Neural progenitor cell (in vitro differentiated cells): Measurements from ENCODE around the gene SHROOM4. TPM values are rescaled to one million over a fixed set of nuclear protein-coding genes. Genes with fewer than 3 reads are reported as not detected.

ENCODE experiments used
- DNase-seq: peaks from one replicate; pipeline ENCODE4 v3.0.0-alpha.2; 2016; ENCODE audit warnings: low spot score
- H2AFZ ChIP-seq: fragments of 200-600 bp; sonication (generic); replicated peaks from 2 replicates; pipeline ENCODE4 v1.6.1; 2016; ENCODE audit warnings: antibody characterized with exemption
- H3F3A ChIP-seq: fragments of 200-600 bp; sonication (generic); 2 replicates; pipeline ENCODE4 v1.6.1; 2016; ENCODE audit warnings: antibody characterized with exemption, low read depth
- H3K27ac ChIP-seq: fragments of 200-600 bp; sonication (generic); 2 replicates; pipeline ENCODE4 v1.5.1; 2016; ENCODE audit warnings: mild to moderate bottlenecking
- H3K27me3 ChIP-seq: fragments of 200-600 bp; sonication (generic); 2 replicates; pipeline ENCODE4 v1.6.1; 2016; ENCODE audit warnings: mild to moderate bottlenecking, moderate library complexity
- H3K36me3 ChIP-seq: fragments of 200-600 bp; sonication (generic); 2 replicates; pipeline ENCODE4 v1.5.1; 2016
- H3K4me1 ChIP-seq: fragments of 200-600 bp; sonication (generic); 2 replicates; pipeline ENCODE4 v1.6.1; 2016; ENCODE audit warnings: mixed run types
- H3K4me2 ChIP-seq: fragments of 200-600 bp; sonication (generic); 2 replicates; pipeline ENCODE4 v1.6.1; 2016
- H3K4me3 ChIP-seq: fragments of 200-600 bp; sonication (generic); 2 replicates; pipeline ENCODE4 v1.5.1; 2016
- H3K79me2 ChIP-seq: fragments of 200-600 bp; sonication (generic); 2 replicates; pipeline ENCODE4 v1.6.1; 2016; ENCODE audit warnings: low read depth
- H3K9ac ChIP-seq: fragments of 200-600 bp; sonication (generic); 2 replicates; pipeline ENCODE4 v1.6.1; 2016
- H3K9me3 ChIP-seq: fragments of 200-600 bp; sonication (generic); 2 replicates; pipeline ENCODE4 v1.5.1; 2016; ENCODE audit warnings: low read depth
- H4K20me1 ChIP-seq: fragments of 200-600 bp; sonication (generic); 2 replicates; pipeline ENCODE4 v1.6.1; 2016; ENCODE audit warnings: low read depth
- H3K27ac Mint-ChIP-seq: 3 replicates; pipeline ENCODE4 v1.8.0; 2021; ENCODE audit warnings: mixed read lengths
- H3K27me3 Mint-ChIP-seq: 2 replicates; pipeline ENCODE4 v1.8.0; 2022; ENCODE audit warnings: low read depth, mild to moderate bottlenecking, inconsistent platforms, moderate library complexity, mixed read lengths; ENCODE audit not compliant: insufficient read depth
- H3K36me3 Mint-ChIP-seq: 3 replicates; pipeline ENCODE4 v1.8.0; 2021; ENCODE audit warnings: mixed read lengths
- H3K4me1 Mint-ChIP-seq: 3 replicates; pipeline ENCODE4 v1.8.0; 2021; ENCODE audit warnings: mixed read lengths
- H3K4me3 Mint-ChIP-seq: 3 replicates; pipeline ENCODE4 v1.8.0; 2021; ENCODE audit warnings: mild to moderate bottlenecking, moderate library complexity, mixed read lengths
- H3K9me3 Mint-ChIP-seq: 3 replicates; pipeline ENCODE4 v1.8.0; 2020; ENCODE audit warnings: mixed read lengths
- CTCF ChIP-seq: fragments of 200-600 bp; sonication (generic); IDR thresholded peaks from 2 replicates; pipeline ENCODE4 v1.5.1; 2017; ENCODE audit warnings: antibody characterized with exemption, mild to moderate bottlenecking
- EZH2 ChIP-seq: fragments of 200-600 bp; sonication (generic); IDR thresholded peaks from 2 replicates; pipeline ENCODE4 v1.6.1; 2017; ENCODE audit warnings: antibody characterized with exemption, mild to moderate bottlenecking, moderate library complexity
- EZH2phosphoT487 ChIP-seq: fragments of 200-600 bp; sonication (generic); IDR thresholded peaks from 2 replicates; pipeline ENCODE4 v1.6.1; 2017; ENCODE audit warnings: antibody characterized with exemption
- total RNA-seq: library from RNA; depleted of rRNA; stranded (reverse); fragments of >200 nt; gene quantifications from 2 replicates; pipeline ENCODE4 v1.2.3, GENCODE V29; 2015; ENCODE audit warnings: low replicate concordance

Gene SHROOM4
- total RNA-seq, 1 donor from 2014 or later, result 3.0 TPM

- Histone ChIP-seq H3K4me3 (no peak overlapping the region), H3K4me2 (no peak overlapping the region), H4K20me1 (no peaks in the 10 kb centered on the region), H3K79me2 (no peaks in the 10 kb centered on the region), H3K4me1 (no peaks in the 10 kb centered on the region), H2AFZ (no peak overlapping the region), H3K36me3 (no peaks in the 10 kb centered on the region), H3K27ac (no peak overlapping the region), H3F3A (peaks cover 3% of the 10 kb centered on the region), H3K9me3 (no peaks in the 10 kb centered on the region), H3K9ac (no peak overlapping the region), H3K27me3 (no peaks in the 10 kb centered on the region)
- no peaks in the 10 kb centered on the region for H3K36me3 Mint-ChIP-seq
- H3K9me3 Mint-ChIP-seq, result no peaks in the 10 kb centered on the region
- H3K4me3 Mint-ChIP-seq, result no peak overlapping the region
- DNase-seq, result no peak
- no peaks in the 10 kb centered on the region for H3K4me1 Mint-ChIP-seq
- TF ChIP-seq EZH2phosphoT487, result no peak
- TF ChIP-seq EZH2, result no peak
- TF ChIP-seq CTCF, result no peak
- H3K27ac Mint-ChIP-seq, result no peak overlapping the region
- no peaks in the 10 kb centered on the region for H3K27me3 Mint-ChIP-seq
Measured at GRCh38 chrX:50718776-50719175, 95.2 kb downstream of the SHROOM4 start.

DNA sequence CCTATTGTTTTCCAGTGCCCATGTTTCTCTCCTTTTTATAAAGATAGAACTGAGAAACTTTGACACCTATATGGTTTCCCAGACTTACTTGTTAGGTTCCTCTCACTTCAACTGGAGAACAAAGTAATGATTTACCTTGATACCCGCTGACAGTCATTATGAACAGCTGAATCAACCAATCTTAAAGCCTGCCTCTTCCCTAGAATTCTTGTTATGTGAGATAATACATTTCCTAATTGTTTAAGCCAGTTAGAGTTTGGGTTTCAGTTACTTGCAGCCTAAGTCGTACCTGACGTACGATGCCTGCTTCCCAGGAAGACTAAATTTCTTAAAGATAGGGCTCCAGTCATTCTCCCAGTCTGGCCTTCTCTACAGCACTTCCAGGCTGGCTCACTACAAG is 97.3 kb downstream of the SHROOM4 start:
- H2AFZ ChIP-seq, result no peak overlapping the region
- H3K4me1 Mint-ChIP-seq, result no peaks in the 10 kb centered on the region
- H3K27ac Mint-ChIP-seq, result no peak overlapping the region
- H3F3A ChIP-seq, result peaks cover 11% of the 10 kb centered on the region
- no peaks in the 10 kb centered on the region for H4K20me1 ChIP-seq
- H3K9ac ChIP-seq, result no peak overlapping the region
- H3K9me3 ChIP-seq, result no peaks in the 10 kb centered on the region
- TF ChIP-seq CTCF (no peak), EZH2phosphoT487 (no peak), EZH2 (no peak)
- H3K36me3 ChIP-seq, result no peaks in the 10 kb centered on the region
- H3K27me3 ChIP-seq, result no peaks in the 10 kb centered on the region
- H3K79me2 ChIP-seq, result no peaks in the 10 kb centered on the region
- H3K4me3 Mint-ChIP-seq, result no peak overlapping the region
- H3K4me1 ChIP-seq, result no peaks in the 10 kb centered on the region
- H3K27me3 Mint-ChIP-seq, result no peaks in the 10 kb centered on the region
- no peaks in the 10 kb centered on the region for H3K36me3 Mint-ChIP-seq
- H3K27ac ChIP-seq, result no peak overlapping the region
- no peak overlapping the region for H3K4me3 ChIP-seq
- no peak overlapping the region for H3K4me2 ChIP-seq
- H3K9me3 Mint-ChIP-seq, result no peaks in the 10 kb centered on the region
- DNase-seq, result no peak

DNA sequence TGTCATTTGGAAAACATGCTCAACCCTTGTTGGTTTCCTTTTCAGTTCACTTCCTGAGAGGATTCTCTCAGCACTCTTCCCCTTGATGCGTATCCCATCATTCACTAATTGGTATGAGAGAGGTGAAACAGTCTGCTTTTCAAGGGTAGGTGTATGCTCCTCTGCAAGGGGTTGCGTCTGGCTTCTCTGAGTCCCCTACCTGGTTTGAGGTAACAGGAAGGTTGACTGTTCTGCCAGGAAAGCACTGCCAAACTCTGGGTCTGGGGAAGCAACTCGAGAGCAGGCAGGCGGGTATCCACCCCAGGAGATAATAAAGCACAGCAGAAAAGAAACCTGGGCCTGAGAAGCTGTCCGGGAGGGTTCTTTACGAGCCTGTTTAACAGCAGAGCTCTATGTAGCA is 101.2 kb downstream of the SHROOM4 start:
- H3K27me3 Mint-ChIP-seq, result no peaks in the 10 kb centered on the region
- Histone ChIP-seq H3F3A (peaks cover 9% of the 10 kb centered on the region), H3K36me3 (no peaks in the 10 kb centered on the region), H3K9ac (no peak overlapping the region), H3K27me3 (no peaks in the 10 kb centered on the region), H4K20me1 (no peaks in the 10 kb centered on the region), H3K9me3 (no peaks in the 10 kb centered on the region), H3K4me3 (no peak overlapping the region), H2AFZ (no peak overlapping the region), H3K27ac (no peak overlapping the region), H3K4me1 (no peaks in the 10 kb centered on the region), H3K79me2 (no peaks in the 10 kb centered on the region), H3K4me2 (no peak overlapping the region)
- no peak for DNase-seq
- TF ChIP-seq EZH2phosphoT487 (no peak), CTCF (no peak), EZH2 (no peak)
- peaks cover 17% of the 10 kb centered on the region for H3K4me1 Mint-ChIP-seq
- H3K9me3 Mint-ChIP-seq, result peaks cover 3% of the 10 kb centered on the region
- no peak overlapping the region for H3K4me3 Mint-ChIP-seq
- no peaks in the 10 kb centered on the region for H3K36me3 Mint-ChIP-seq
- H3K27ac Mint-ChIP-seq, result no peak overlapping the region
